ENCODE measurements around the gene EEF1AKMT2.

- TF ChIP-seq EZH2phosphoT487 (IDR thresholded peaks at IDR 0.05; ENCODE audit: borderline replicate concordance, low read depth) (no peak), CTCF (IDR thresholded peaks at IDR 0.05) (no peak), GABPA (IDR thresholded peaks at IDR 0.05; ENCODE audit: low read depth) (no peak), NRF1 (IDR thresholded peaks at IDR 0.05; ENCODE audit: low read depth, low read length) (no peak), SIN3A (IDR thresholded peaks at IDR 0.05; ENCODE audit: borderline replicate concordance, low read depth, low read length) (no peak), FOSL2 (IDR thresholded peaks at IDR 0.05; ENCODE audit: borderline replicate concordance, low read depth) (no peak), FOXM1 (IDR thresholded peaks at IDR 0.05; ENCODE audit: low read depth) (no peak)
Measured at GRCh38 chr10:124725171-124725631, 66.5 kb downstream of the EEF1AKMT2 start.

All from SK-N-SH (cell line).